ENCODE measurements around the gene USF1.

GRCh38 chr1:161072751-161073449 lies 27.1 kb upstream of the USF1 start:
- no peak for TF ChIP-seq CTCF (conservative IDR thresholded peaks at IDR 0.05; ENCODE audit: low read length)
- no peak for TF ChIP-seq EZH2phosphoT487 (IDR thresholded peaks at IDR 0.05; ENCODE audit: borderline replicate concordance, low read depth, low read length)
